ENCODE measurements around the gene SGMS1. TPM values are rescaled to one million over a fixed set of nuclear protein-coding genes. Genes with fewer than 3 reads are reported as not detected.

The SGMS1 gene
- total RNA-seq, 1 donor from 2014 or later: 14.2 TPM

DNA sequence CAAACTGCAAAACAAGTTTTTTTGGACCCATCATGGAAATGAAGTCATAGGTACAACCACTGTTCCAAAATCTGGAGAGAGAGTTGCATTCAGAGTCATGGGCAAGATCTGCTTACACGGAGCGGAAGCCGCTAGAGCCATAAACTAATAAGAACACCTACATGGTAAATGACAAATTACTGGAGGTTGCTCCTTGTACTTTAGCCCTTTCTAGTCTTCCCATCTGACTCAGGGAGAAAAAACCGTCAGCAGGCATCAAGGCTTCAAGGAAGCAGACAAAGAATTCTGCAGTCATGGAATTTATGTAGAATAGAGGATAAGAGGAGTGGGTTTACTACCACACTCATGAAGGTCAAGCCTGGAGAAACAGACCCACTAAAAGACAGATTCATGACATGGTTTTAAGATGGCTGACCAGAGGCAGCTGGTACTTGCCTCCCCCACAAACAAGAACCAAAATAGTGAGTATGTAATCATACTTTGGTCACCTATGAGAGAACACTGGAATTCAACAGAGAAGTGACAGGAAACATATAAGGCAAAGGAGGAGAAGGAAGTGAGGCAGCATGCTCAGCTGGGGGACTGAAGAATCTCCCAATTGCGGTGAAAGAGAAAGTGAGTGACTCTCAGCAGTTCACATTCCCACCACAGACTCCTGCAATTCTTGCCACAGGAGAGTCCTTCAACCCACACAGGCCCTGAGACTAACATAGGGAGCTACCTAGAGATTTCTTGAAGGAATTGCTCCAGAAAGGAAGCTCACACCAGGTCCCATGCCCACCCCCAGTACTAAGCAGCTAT is 330.0 kb downstream of the SGMS1 start:
- H3K4me3 Mint-ChIP-seq: no peak overlapping the region
- no peak overlapping the region for H3K27ac Mint-ChIP-seq
- no peaks in the 10 kb centered on the region for H3K36me3 Mint-ChIP-seq (ENCODE audit: low read depth)
- intact Hi-C loops (cut with micrococcal nuclease): no loop called here
- peaks cover 4% of the 10 kb centered on the region for H3K9me3 Mint-ChIP-seq
- peaks cover under 1% of the 10 kb centered on the region for H3K27me3 Mint-ChIP-seq
- DNase-seq: no peak
- H3K4me1 Mint-ChIP-seq: no peaks in the 10 kb centered on the region

DNA sequence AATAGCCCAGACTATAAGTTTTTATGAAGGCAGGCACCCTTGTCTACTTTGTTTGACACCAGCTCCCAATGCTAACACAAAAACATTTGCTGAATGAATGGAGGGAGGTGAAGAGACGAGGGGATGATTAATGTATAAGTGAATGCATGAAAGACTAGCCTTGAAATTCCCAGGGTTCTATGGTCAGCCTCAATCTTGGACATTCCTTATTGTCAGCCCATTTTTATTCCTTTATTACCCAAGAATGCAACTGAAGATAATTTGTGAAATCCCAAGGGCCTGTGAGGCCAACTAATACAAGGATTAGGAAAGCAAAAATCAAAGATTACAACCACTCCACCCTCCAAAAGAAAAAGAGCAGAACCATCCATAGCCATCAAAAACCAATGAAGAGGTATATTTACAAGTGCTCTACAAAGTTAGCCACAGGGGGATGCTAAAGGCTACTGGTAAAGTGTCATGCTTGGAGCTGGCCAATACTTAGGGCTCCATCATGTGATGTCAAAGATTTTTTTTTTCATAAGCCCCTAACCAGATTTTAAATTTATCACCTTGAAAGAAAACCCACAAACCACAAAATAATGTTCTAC is 332.4 kb downstream of the SGMS1 start:
- H3K9me3 Mint-ChIP-seq: no peaks in the 10 kb centered on the region
- H3K27ac Mint-ChIP-seq: no peak overlapping the region
- H3K4me1 Mint-ChIP-seq: no peaks in the 10 kb centered on the region
- no peaks in the 10 kb centered on the region for H3K36me3 Mint-ChIP-seq (ENCODE audit: low read depth)
- no peak for DNase-seq
- intact Hi-C loops (cut with micrococcal nuclease): no loop called here
- no peak overlapping the region for H3K4me3 Mint-ChIP-seq
- peaks cover 7% of the 10 kb centered on the region for H3K27me3 Mint-ChIP-seq

DNA sequence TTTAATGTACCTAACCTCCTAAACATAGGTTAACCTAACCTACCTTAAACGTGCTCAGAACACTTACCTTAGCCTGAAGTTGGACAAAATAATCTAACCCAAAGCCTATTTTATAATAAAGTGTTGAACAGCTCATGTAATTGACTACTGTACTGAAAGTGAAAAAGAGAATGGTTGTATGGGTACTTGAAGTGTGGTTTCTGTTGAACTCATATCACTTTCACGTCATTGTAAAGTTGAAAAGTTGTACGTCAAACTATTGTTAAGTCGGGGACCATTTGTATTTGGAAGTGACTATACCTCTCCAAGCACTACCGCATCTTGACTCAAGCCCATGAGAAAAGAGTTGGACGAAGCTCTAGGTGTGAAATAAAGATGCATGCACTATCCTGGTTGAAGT is 334.6 kb downstream of the SGMS1 start:
- Mint-ChIP-seq H3K4me1 (no peaks in the 10 kb centered on the region), H3K27ac (no peak overlapping the region), H3K9me3 (no peaks in the 10 kb centered on the region), H3K27me3 (peaks cover 16% of the 10 kb centered on the region), H3K36me3 (ENCODE audit: low read depth) (no peaks in the 10 kb centered on the region), H3K4me3 (no peak overlapping the region)
- DNase-seq: no peak
- intact Hi-C loops (cut with micrococcal nuclease): no loop called here

- intact Hi-C loops (cut with micrococcal nuclease): no loop called here
- no peak overlapping the region for H3K27ac Mint-ChIP-seq
- H3K27me3 Mint-ChIP-seq: peaks cover 25% of the 10 kb centered on the region
Measured at GRCh38 chr10:50286996-50287803, 336.6 kb downstream of the SGMS1 start.

DNA sequence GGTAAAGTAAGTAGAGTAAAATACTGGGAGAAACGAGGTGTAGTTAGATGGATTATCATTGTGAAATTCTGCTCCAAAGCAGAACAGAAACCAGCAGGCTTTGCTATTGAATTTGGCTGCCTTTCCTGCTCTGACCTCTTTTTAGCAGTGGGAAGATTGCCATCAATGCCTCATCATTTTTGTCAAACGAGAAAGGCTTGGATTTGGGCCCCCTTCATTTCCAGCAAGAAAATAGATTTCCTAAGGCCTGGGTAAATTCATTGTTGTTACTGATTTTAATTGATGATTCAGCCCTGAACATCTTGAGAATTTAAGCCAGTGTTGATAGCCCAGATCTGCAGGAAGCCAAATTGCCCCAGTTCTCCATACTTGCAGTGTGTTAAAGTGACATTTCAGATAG is 337.2 kb downstream of the SGMS1 start:
- no peak overlapping the region for H3K4me3 Mint-ChIP-seq

More at GRCh38 chr10:50286996-50287803, 336.6 kb downstream of the SGMS1 start:
- Mint-ChIP-seq H3K4me3 (no peak overlapping the region), H3K36me3 (ENCODE audit: low read depth) (no peaks in the 10 kb centered on the region), H3K4me1 (no peaks in the 10 kb centered on the region), H3K9me3 (no peaks in the 10 kb centered on the region)
- no peak for DNase-seq

DNA sequence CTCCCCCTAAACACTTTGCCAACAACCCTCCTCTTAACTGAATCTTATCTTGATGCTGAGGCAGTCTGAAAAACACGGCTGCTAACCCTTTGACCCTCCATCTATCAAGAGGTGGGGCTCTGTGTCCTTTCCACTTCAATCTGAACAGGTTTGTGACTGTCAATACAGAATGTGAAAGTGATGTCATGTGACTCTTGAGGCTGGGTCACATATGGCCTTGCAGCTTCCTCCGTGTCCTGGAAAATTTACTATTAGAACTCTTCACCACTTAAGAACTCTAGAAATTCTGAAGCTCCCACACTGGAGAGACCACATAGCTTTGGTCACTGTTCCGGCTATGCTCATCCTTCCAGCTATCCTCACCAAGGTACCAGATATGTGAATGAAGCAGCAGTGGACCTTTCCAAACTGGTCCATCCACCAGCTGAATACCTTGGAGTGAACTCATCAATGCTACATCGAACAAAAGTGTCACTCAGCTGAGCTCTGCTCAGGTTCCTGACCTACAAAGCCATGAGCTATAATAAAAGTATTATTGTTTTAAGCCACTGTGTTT is 341.7 kb downstream of the SGMS1 start:
- no peak overlapping the region for H3K27ac Mint-ChIP-seq
- H3K36me3 Mint-ChIP-seq (ENCODE audit: low read depth): no peaks in the 10 kb centered on the region
- DNase-seq: no peak
- H3K4me1 Mint-ChIP-seq: no peaks in the 10 kb centered on the region
- peaks cover 43% of the 10 kb centered on the region for H3K27me3 Mint-ChIP-seq
- H3K9me3 Mint-ChIP-seq: peaks cover 6% of the 10 kb centered on the region
- intact Hi-C loops (cut with micrococcal nuclease): no loop called here
- H3K4me3 Mint-ChIP-seq: no peak overlapping the region

More for the DNA sequence above, 337.2 kb downstream of the SGMS1 start:
- Mint-ChIP-seq H3K4me1 (no peaks in the 10 kb centered on the region), H3K9me3 (no peaks in the 10 kb centered on the region), H3K27me3 (peaks cover 31% of the 10 kb centered on the region), H3K36me3 (ENCODE audit: low read depth) (no peaks in the 10 kb centered on the region), H3K27ac (no peak overlapping the region)
- intact Hi-C loops (cut with micrococcal nuclease): no loop called here
- DNase-seq: no peak

- Mint-ChIP-seq H3K36me3 (ENCODE audit: low read depth) (no peaks in the 10 kb centered on the region), H3K9me3 (peaks cover 6% of the 10 kb centered on the region), H3K4me3 (no peak overlapping the region), H3K27ac (no peak overlapping the region), H3K4me1 (no peaks in the 10 kb centered on the region), H3K27me3 (peaks cover 44% of the 10 kb centered on the region)
- intact Hi-C loops (cut with micrococcal nuclease): no loop called here
- DNase-seq: no peak
Measured at GRCh38 chr10:50281210-50281966, 342.4 kb downstream of the SGMS1 start.

DNA sequence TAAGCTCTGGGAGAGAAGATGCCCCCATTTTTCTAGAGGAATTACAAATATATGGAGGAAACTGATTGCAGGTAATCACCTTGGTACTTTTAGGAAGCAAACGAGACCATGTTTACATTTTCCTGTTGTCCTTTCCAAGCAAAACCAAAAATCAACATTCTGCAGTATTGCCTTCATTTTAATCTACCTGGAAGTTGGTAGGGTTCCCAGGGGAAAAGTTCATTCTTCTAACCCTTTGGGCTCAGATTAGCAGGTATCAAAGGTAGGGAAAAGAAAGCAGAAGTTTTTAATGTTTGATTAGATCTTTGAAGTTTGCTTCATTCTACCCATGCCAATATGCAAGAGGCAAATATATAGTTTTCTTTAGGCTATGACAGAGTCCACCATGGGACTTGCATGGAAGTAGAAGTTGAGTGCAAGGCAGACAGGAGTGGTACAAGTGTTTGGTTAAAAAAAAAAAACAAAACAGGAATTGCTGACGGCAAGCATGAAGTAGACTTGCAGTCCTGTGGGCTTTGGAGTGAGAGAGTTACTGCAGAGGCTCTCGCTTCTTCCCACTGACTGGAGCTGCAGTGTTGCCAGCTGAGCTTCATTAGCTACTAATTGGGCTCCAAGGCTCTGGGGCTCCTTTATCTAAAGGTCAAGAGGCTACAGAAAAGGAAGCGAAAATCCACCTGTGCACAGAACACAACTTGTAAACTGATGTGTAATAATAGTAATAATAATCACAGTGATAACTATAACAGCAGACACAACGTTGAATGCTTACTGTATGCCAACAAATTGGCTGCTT is 343.5 kb downstream of the SGMS1 start:
- Mint-ChIP-seq H3K9me3 (peaks cover 6% of the 10 kb centered on the region), H3K4me1 (no peaks in the 10 kb centered on the region), H3K4me3 (no peak overlapping the region), H3K36me3 (ENCODE audit: low read depth) (no peaks in the 10 kb centered on the region), H3K27me3 (peaks cover 47% of the 10 kb centered on the region), H3K27ac (no peak overlapping the region)
- intact Hi-C loops (cut with micrococcal nuclease): no loop called here
- no peak for DNase-seq

DNA sequence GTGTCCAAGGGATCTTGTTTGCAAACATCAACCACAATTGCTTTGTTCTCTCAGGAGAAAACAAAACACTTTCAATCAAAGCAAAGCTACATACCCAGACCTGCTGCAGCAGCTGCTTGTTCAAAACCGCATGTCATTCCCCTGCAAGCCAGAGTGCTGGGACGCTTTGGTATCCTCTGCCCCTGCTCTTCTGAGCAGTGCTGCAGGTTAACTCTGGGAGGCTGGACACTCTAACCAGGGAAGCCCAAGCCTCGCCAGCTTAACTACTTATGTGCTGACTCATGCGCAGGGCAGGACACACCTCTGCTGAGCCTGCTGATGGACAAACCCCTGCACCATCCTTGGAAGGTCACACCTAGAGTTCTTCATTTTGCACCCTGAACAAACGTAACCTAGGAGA is 344.3 kb downstream of the SGMS1 start:
- Mint-ChIP-seq H3K27me3 (peaks cover 48% of the 10 kb centered on the region), H3K4me3 (no peak overlapping the region), H3K27ac (no peak overlapping the region), H3K9me3 (peaks cover 6% of the 10 kb centered on the region), H3K36me3 (ENCODE audit: low read depth) (no peaks in the 10 kb centered on the region), H3K4me1 (no peaks in the 10 kb centered on the region)
- DNase-seq: no peak
- intact Hi-C loops (cut with micrococcal nuclease): no loop called here

DNA sequence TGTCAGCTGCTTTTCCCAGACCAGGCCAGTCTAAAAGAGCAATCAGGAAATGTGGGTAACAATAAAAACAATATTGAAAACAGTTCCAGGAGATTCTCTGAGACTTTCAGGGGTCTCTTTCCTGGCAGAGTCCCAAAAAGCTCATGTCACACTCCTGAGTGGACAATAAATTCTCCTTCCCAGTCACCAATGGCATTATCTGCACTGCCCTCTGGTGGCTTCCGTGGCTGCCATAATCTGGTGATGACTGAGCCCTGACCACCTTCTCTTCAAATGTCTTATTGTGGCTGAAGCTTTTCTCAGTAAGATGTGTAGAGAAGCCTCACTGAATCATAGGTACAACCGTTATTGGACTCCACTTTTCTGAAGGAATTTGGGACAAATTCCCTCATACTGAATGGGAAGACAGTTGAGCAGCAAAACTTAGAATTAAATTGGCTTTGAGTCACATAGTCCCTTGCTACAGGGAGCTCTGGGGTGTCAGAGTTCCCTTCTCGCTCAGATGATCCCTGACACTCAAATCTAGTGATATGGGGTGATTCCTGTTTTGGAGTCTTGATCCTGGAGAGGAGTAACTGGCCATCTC is 348.0 kb downstream of the SGMS1 start:
- Mint-ChIP-seq H3K4me3 (no peak overlapping the region), H3K36me3 (ENCODE audit: low read depth) (no peaks in the 10 kb centered on the region), H3K27ac (no peak overlapping the region), H3K4me1 (no peaks in the 10 kb centered on the region), H3K9me3 (peaks cover under 1% of the 10 kb centered on the region), H3K27me3 (peaks cover 30% of the 10 kb centered on the region)
- peak; percentile 73 for DNase-seq
- intact Hi-C loops (cut with micrococcal nuclease): no loop called here

DNA sequence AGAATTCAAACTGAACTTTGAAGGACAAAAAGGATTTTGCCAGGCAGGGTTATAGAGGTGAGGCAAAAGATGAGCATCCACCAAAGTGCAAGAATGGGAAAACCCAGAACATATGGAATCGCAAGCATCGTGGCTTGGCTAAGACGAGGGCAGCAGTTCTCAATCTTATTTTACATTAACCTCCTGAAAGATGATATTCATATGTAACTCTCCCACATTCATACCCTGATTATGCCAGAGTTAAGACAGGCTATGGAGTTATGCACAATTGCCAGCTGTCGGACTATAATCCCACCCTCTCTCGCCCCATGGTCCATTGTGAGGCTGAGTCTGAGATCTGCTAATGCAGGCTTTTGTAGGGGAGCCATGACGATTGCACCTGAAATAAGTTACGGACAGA is 351.2 kb downstream of the SGMS1 start:
- Mint-ChIP-seq H3K36me3 (ENCODE audit: low read depth) (no peaks in the 10 kb centered on the region), H3K9me3 (no peaks in the 10 kb centered on the region), H3K27ac (no peak overlapping the region), H3K27me3 (peaks cover 26% of the 10 kb centered on the region), H3K4me1 (no peaks in the 10 kb centered on the region), H3K4me3 (no peak overlapping the region)
- no peak for DNase-seq
- intact Hi-C loops (cut with micrococcal nuclease): no loop called here

DNA sequence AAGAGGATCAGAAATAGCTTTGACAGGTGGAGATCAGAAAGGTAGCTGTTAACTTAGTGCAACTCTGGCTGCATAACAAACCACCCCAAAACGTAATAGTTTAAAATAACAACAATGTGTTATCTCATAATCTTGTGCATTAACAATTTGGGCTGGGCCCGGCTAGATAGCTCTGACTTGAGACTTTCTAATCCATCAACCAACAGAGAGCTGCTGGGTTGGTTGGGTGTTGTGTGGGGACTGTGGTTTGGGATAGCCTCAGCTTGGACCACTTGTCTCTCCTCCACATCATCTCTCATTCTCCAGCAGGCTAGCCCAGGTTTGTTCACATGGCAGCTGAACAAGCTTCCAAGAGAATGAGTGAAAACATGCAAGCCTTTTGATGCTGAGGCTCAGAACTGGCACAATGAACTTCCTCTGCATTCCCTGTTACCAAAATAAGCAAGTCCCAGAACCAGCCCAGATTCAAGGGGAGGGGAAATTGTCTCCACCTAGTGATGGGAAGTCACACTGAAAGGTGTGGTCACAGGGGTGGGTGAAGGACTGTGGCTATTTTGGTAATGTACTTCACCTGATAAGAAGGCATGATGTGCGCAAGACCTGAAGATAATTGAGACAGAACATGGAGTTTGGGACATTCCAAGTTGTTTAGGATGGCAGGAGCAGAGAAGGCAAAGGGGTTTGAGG is 352.0 kb downstream of the SGMS1 start:
- no peak overlapping the region for H3K27ac Mint-ChIP-seq
- H3K4me1 Mint-ChIP-seq: no peaks in the 10 kb centered on the region
- H3K27me3 Mint-ChIP-seq: peaks cover 24% of the 10 kb centered on the region
- no peaks in the 10 kb centered on the region for H3K9me3 Mint-ChIP-seq
- no peaks in the 10 kb centered on the region for H3K36me3 Mint-ChIP-seq (ENCODE audit: low read depth)
- no peak overlapping the region for H3K4me3 Mint-ChIP-seq
- intact Hi-C loops (cut with micrococcal nuclease): no loop called here
- DNase-seq: no peak

Data from activated CD4-positive, alpha-beta T cell treated with anti-CD3 and anti-CD28 coated beads, Interleukin-2, amount 10 ng/mL, durations not matched to agents 24 days and 14 days (primary cell).